SU-DHL-6 (cell line): ENCODE data around the gene AURKB.

Experiments
- EZH2phosphoT487 ChIP-seq: fragments of 200-600 bp; sonication (generic), shearing (Covaris generic); conservative IDR thresholded peaks from 2 replicates; pipeline ENCODE4 v1.6.1; 2018; ENCODE audit warnings: mild to moderate bottlenecking, antibody characterized with exemption, low read length, moderate library complexity, mixed read lengths
- TF ChIP-seq, protein P1 (sequence below): fragments of 200-600 bp; sonication (generic); IDR thresholded peaks from one replicate; pipeline ENCODE4 v1.5.1; 2017; ENCODE audit warnings: antibody characterized with exemption, mild to moderate bottlenecking, low read length, moderate library complexity; ENCODE audit not compliant: insufficient read depth, poor library complexity, severe bottlenecking

GRCh38 chr17:8221663-8222379, 11.4 kb upstream of the AURKB start:
- TF ChIP-seq, protein P1, sequence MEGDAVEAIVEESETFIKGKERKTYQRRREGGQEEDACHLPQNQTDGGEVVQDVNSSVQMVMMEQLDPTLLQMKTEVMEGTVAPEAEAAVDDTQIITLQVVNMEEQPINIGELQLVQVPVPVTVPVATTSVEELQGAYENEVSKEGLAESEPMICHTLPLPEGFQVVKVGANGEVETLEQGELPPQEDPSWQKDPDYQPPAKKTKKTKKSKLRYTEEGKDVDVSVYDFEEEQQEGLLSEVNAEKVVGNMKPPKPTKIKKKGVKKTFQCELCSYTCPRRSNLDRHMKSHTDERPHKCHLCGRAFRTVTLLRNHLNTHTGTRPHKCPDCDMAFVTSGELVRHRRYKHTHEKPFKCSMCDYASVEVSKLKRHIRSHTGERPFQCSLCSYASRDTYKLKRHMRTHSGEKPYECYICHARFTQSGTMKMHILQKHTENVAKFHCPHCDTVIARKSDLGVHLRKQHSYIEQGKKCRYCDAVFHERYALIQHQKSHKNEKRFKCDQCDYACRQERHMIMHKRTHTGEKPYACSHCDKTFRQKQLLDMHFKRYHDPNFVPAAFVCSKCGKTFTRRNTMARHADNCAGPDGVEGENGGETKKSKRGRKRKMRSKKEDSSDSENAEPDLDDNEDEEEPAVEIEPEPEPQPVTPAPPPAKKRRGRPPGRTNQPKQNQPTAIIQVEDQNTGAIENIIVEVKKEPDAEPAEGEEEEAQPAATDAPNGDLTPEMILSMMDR: no peak
- TF ChIP-seq EZH2phosphoT487: no peak
